Effector memory CD4-positive, alpha-beta T cell (primary cell): ENCODE data around the gene SOAT2.

Experiments used
- DNase-seq, 3 donors: peaks; one replicate each; pipeline ENCODE4 v3.0.0-alpha.2; 2020
- H3K27ac ChIP-seq: 2 replicates; pipeline ENCODE4 v1.7.0; 2013; ENCODE audit warnings: mild to moderate bottlenecking, low read length, moderate library complexity; ENCODE audit not compliant: insufficient read depth, poor library complexity, severe bottlenecking
- H3K27me3 ChIP-seq: replicated peaks from 2 replicates; pipeline ENCODE4 v1.7.0; 2013; ENCODE audit warnings: mild to moderate bottlenecking, low read length; ENCODE audit not compliant: insufficient read depth, control insufficient read depth, poor library complexity, severe bottlenecking
- H3K36me3 ChIP-seq: 2 replicates; pipeline ENCODE4 v1.7.0; 2013; ENCODE audit warnings: mild to moderate bottlenecking, low read length, moderate library complexity; ENCODE audit not compliant: control insufficient read depth, insufficient read depth
- H3K4me1 ChIP-seq: 2 replicates; pipeline ENCODE4 v1.7.0; 2013; ENCODE audit warnings: low read length, mild to moderate bottlenecking; ENCODE audit not compliant: control insufficient read depth, insufficient read depth, poor library complexity, severe bottlenecking
- H3K4me3 ChIP-seq: 2 replicates; pipeline ENCODE4 v1.7.0; 2013; ENCODE audit warnings: low read length, low read depth, mild to moderate bottlenecking; ENCODE audit not compliant: insufficient read depth, poor library complexity, severe bottlenecking
- H3K9me3 ChIP-seq: 2 replicates; pipeline ENCODE4 v1.7.0; 2013; ENCODE audit warnings: mild to moderate bottlenecking, low read length, moderate library complexity; ENCODE audit not compliant: control insufficient read depth

The SOAT2 gene

GRCh38 chr12:53060064-53060720 is 43.1 kb upstream of the SOAT2 start:
- Histone ChIP-seq H3K9me3 (no peaks in the 10 kb centered on the region), H3K27me3 (no peaks in the 10 kb centered on the region), H3K36me3 (peaks cover 20% of the 10 kb centered on the region), H3K27ac (no peak overlapping the region), H3K4me3 (no peak overlapping the region), H3K4me1 (no peaks in the 10 kb centered on the region)
- no peak for DNase-seq

- Histone ChIP-seq H3K27ac (no peak overlapping the region), H3K27me3 (no peaks in the 10 kb centered on the region), H3K4me3 (no peak overlapping the region), H3K9me3 (no peaks in the 10 kb centered on the region), H3K36me3 (peaks cover 26% of the 10 kb centered on the region), H3K4me1 (no peaks in the 10 kb centered on the region)
- DNase-seq = no peak
Measured at GRCh38 chr12:53060721-53061276, 42.5 kb upstream of the SOAT2 start.

- Histone ChIP-seq H3K27me3 (no peaks in the 10 kb centered on the region), H3K4me1 (no peaks in the 10 kb centered on the region), H3K27ac (no peak overlapping the region), H3K4me3 (no peak overlapping the region), H3K9me3 (no peaks in the 10 kb centered on the region), H3K36me3 (peaks cover 30% of the 10 kb centered on the region)
- DNase-seq = no peak
Measured at GRCh38 chr12:53061404-53062010, 41.8 kb upstream of the SOAT2 start.

- Histone ChIP-seq H3K4me3 (no peak overlapping the region), H3K4me1 (no peaks in the 10 kb centered on the region), H3K9me3 (no peaks in the 10 kb centered on the region), H3K36me3 (peaks cover 33% of the 10 kb centered on the region), H3K27me3 (no peaks in the 10 kb centered on the region), H3K27ac (no peak overlapping the region)
- no peak for DNase-seq
Measured at GRCh38 chr12:53062011-53062961, 41.0 kb upstream of the SOAT2 start.

GRCh38 chr12:53062977-53063707 is 40.1 kb upstream of the SOAT2 start:
- no peaks in the 10 kb centered on the region for H3K4me1 ChIP-seq
- H3K9me3 ChIP-seq = no peaks in the 10 kb centered on the region
- no peak overlapping the region for H3K27ac ChIP-seq
- H3K36me3 ChIP-seq = peaks cover 37% of the 10 kb centered on the region
- no peak for DNase-seq
- no peak overlapping the region for H3K4me3 ChIP-seq
- H3K27me3 ChIP-seq = no peaks in the 10 kb centered on the region

GRCh38 chr12:53063708-53064612 is 39.3 kb upstream of the SOAT2 start:
- H3K9me3 ChIP-seq = no peaks in the 10 kb centered on the region
- DNase-seq = no peak
- peaks cover 39% of the 10 kb centered on the region for H3K36me3 ChIP-seq
- no peaks in the 10 kb centered on the region for H3K27me3 ChIP-seq
- H3K27ac ChIP-seq = no peak overlapping the region
- H3K4me3 ChIP-seq = no peak overlapping the region
- H3K4me1 ChIP-seq = no peaks in the 10 kb centered on the region

- H3K27ac ChIP-seq = no peak overlapping the region
Measured at GRCh38 chr12:53064613-53065436, 38.5 kb upstream of the SOAT2 start.

GRCh38 chr12:53065470-53065869 is 37.8 kb upstream of the SOAT2 start:
- Histone ChIP-seq H3K4me3 (no peak overlapping the region), H3K4me1 (no peaks in the 10 kb centered on the region), H3K9me3 (no peaks in the 10 kb centered on the region), H3K27ac (no peak overlapping the region), H3K27me3 (no peaks in the 10 kb centered on the region), H3K36me3 (peaks cover 50% of the 10 kb centered on the region)
- DNase-seq = no peak

More at GRCh38 chr12:53064613-53065436, 38.5 kb upstream of the SOAT2 start:
- Histone ChIP-seq H3K36me3 (peaks cover 47% of the 10 kb centered on the region), H3K9me3 (no peaks in the 10 kb centered on the region), H3K4me3 (no peak overlapping the region), H3K27me3 (no peaks in the 10 kb centered on the region), H3K4me1 (no peaks in the 10 kb centered on the region)
- no peak for DNase-seq
